ENCODE measurements around the gene RAPGEF5.

GRCh38 chr7:22075561-22075960, 281.4 kb downstream of the RAPGEF5 start:
- TF ChIP-seq, protein P1, sequence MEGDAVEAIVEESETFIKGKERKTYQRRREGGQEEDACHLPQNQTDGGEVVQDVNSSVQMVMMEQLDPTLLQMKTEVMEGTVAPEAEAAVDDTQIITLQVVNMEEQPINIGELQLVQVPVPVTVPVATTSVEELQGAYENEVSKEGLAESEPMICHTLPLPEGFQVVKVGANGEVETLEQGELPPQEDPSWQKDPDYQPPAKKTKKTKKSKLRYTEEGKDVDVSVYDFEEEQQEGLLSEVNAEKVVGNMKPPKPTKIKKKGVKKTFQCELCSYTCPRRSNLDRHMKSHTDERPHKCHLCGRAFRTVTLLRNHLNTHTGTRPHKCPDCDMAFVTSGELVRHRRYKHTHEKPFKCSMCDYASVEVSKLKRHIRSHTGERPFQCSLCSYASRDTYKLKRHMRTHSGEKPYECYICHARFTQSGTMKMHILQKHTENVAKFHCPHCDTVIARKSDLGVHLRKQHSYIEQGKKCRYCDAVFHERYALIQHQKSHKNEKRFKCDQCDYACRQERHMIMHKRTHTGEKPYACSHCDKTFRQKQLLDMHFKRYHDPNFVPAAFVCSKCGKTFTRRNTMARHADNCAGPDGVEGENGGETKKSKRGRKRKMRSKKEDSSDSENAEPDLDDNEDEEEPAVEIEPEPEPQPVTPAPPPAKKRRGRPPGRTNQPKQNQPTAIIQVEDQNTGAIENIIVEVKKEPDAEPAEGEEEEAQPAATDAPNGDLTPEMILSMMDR (conservative IDR thresholded peaks at IDR 0.05): no peak
- TF ChIP-seq EZH2 (IDR thresholded peaks at IDR 0.05; ENCODE audit: low read depth): no peak
